Left lung (tissue), 10 donors: ENCODE measurements around the gene GNA15. TPM values are rescaled to one million over a fixed set of nuclear protein-coding genes. Genes with fewer than 3 reads are reported as not detected.

ENCODE experiments used
- ATAC-seq: fragments of 200-7000 bp; cut with Tn5 transposase; one replicate; pipeline ENCODE4 v1.9.1; 2020; ENCODE audit warnings: moderate library complexity
- DNase-seq, 4 donors: peaks; one replicate each; pipeline ENCODE4 v3.0.0-alpha.2; 2013 to 2020
- H3K27ac ChIP-seq, 2 donors: fragments of 200-600 bp; sonication (generic) in 1 of 2; one replicate each; pipeline versions ENCODE4 v1.5.0 to v1.8.0; 2020 to 2021
- H3K27me3 ChIP-seq, 2 donors: fragments of 200-600 bp; sonication (generic) in 1 of 2; one replicate each; pipeline versions ENCODE4 v1.5.0 to v1.8.0; 2020 to 2021
- H3K36me3 ChIP-seq, 2 donors: fragments of 200-600 bp; sonication (generic) in 1 of 2; one replicate each; pipeline versions ENCODE4 v1.5.0 to v1.8.0; 2020 to 2021
- H3K4me1 ChIP-seq, 2 donors: fragments of 200-600 bp; one replicate each; pipeline ENCODE4 v1.8.0; 2021
- H3K4me3 ChIP-seq, 2 donors: fragments of 200-600 bp; sonication (generic) in 1 of 2; one replicate each; pipeline versions ENCODE4 v1.5.0 to v1.8.0; 2020 to 2021; ENCODE audit warnings: mild to moderate bottlenecking in 1 of 2
- H3K9me3 ChIP-seq, 2 donors: fragments of 200-600 bp; sonication (generic) in 1 of 2; one replicate each; pipeline versions ENCODE4 v1.5.0 to v1.8.0; 2020 to 2021
- CTCF ChIP-seq, 2 donors: fragments of 200-600 bp; sonication (generic) in 1 of 2; IDR thresholded peaks; one replicate each; pipeline versions ENCODE4 v1.5.0 to v1.8.0; 2021; ENCODE audit warnings: antibody characterized with exemption in 2 of 2
- intact Hi-C, 2 donors: fragments of 100-400 bp; cut with DNase I; formaldehyde crosslinking; loops; one replicate each; pipeline versions ENCODE4 v1.11.2 to v1.14.2; 2022
- polyA plus RNA-seq, 6 donors: library from polyadenylated mRNA; unstranded; fragments of 120-200 nt; gene quantifications; one replicate each; pipeline ENCODE4 v1.2.1, GENCODE V29; 2013; ENCODE audit not compliant: insufficient read length in 6 of 6
- total RNA-seq, 2 donors: library from RNA; stranded (reverse); fragmentation: NEBNext Ultra II Directional; extraction: Animal tissue kit (Norgen Biotek cat#: 25700); gene quantifications; one replicate each; pipeline ENCODE4 v1.2.1, GENCODE V29; 2021
- donor health status: DM: no; HTN: yes; CAD: no.
- donor health status: DM: no; HTN: no; CAD: no.

The GNA15 gene
- total and polyA plus RNA-seq, 8 donors: 1.8 to 35.9 (median 2.8) TPM

DNA sequence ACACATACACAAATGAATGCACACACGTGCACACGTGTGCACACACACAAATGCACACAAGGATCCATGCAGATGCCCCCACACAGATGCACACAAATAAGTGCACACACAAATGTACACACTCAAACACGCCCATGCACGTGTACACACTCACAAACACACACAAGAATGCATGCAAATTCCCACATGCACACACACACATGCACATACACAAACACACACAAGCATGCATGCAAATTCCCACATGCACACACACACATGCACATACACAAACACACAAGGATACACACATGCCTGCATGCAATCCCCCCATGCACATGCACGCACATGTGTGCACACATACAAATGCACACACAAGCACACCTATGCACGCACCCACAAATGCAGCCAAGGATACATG lies 13.3 kb downstream of the GNA15 start:
- no peak overlapping the region for H3K27ac ChIP-seq
- no peak for ATAC-seq
- no peaks in the 10 kb centered on the region for H3K27me3 ChIP-seq
- peaks cover 0 to 45% of the 10 kb centered on the region in 2 donors for H3K4me1 ChIP-seq
- H3K9me3 ChIP-seq: no peaks in the 10 kb centered on the region
- intact Hi-C loops: no loop called here
- peaks cover 0 to 53% of the 10 kb centered on the region in 2 donors for H3K36me3 ChIP-seq
- no peak overlapping the region for H3K4me3 ChIP-seq
- DNase-seq: no peak
- TF ChIP-seq CTCF (IDR thresholded peaks at IDR 0.05): no peak

- H3K27me3 ChIP-seq: no peaks in the 10 kb centered on the region
- no peak for TF ChIP-seq CTCF (IDR thresholded peaks at IDR 0.05)
- DNase-seq: no peak
- no peak overlapping the region for H3K4me3 ChIP-seq
- no peak for ATAC-seq
- peaks cover 0 to 53% of the 10 kb centered on the region in 2 donors for H3K36me3 ChIP-seq
- H3K27ac ChIP-seq: no peak overlapping the region
- peaks cover 0 to 43% of the 10 kb centered on the region in 2 donors for H3K4me1 ChIP-seq
- H3K9me3 ChIP-seq: no peaks in the 10 kb centered on the region
- intact Hi-C loops: no loop called here
Observed at GRCh38 chr19:3149526-3150505, 14.0 kb downstream of the GNA15 start.

GRCh38 chr19:3150739-3151329 lies 15.0 kb downstream of the GNA15 start:
- ATAC-seq: no peak
- intact Hi-C loops: no loop called here

GRCh38 chr19:3151563-3152418 lies 16.0 kb downstream of the GNA15 start:
- H3K9me3 ChIP-seq: no peaks in the 10 kb centered on the region
- no peak for ATAC-seq
- no peak overlapping the region for H3K4me3 ChIP-seq
- H3K36me3 ChIP-seq: peaks cover 0 to 64% of the 10 kb centered on the region in 2 donors
- DNase-seq: no peak
- TF ChIP-seq CTCF (IDR thresholded peaks at IDR 0.05): no peak
- H3K27ac ChIP-seq: peak overlapping the region in 1 of 2 donors; percentile 23
- no peaks in the 10 kb centered on the region for H3K27me3 ChIP-seq
- intact Hi-C loops: no loop called here
- peaks cover 0 to 34% of the 10 kb centered on the region in 2 donors for H3K4me1 ChIP-seq

More at GRCh38 chr19:3150739-3151329, 15.0 kb downstream of the GNA15 start:
- Histone ChIP-seq H3K36me3 (peaks cover 0 to 56% of the 10 kb centered on the region in 2 donors), H3K27me3 (no peaks in the 10 kb centered on the region), H3K9me3 (no peaks in the 10 kb centered on the region), H3K4me3 (no peak overlapping the region), H3K4me1 (peaks cover 0 to 43% of the 10 kb centered on the region in 2 donors), H3K27ac (no peak overlapping the region)
- DNase-seq: no peak
- no peak for TF ChIP-seq CTCF (IDR thresholded peaks at IDR 0.05)
